NCI-H524 treated with DMSO at 0.1 percent for 48 hours (cell line): ENCODE data around the gene ARF1.

Source experiments
- DNase-seq: peaks from one replicate; lab custom pipeline; 2025; lab: John Stamatoyannopoulos, UW

ARF1 gene

GRCh38 chr1:228088586-228089498 is 6.3 kb downstream of the ARF1 start:
- DNase-seq = no peak

GRCh38 chr1:228089519-228090380 is 7.2 kb downstream of the ARF1 start:
- no peak for DNase-seq

GRCh38 chr1:228090613-228091081 is 8.1 kb downstream of the ARF1 start:
- DNase-seq = no peak

GRCh38 chr1:228091084-228091483 is 8.6 kb downstream of the ARF1 start:
- DNase-seq = no peak

- DNase-seq = no peak
Measured at GRCh38 chr1:228092342-228093049, 10.0 kb downstream of the ARF1 start.

GRCh38 chr1:228093050-228093906 is 10.8 kb downstream of the ARF1 start:
- no peak for DNase-seq

- DNase-seq = no peak
Measured at GRCh38 chr1:228094432-228095016, 12.0 kb downstream of the ARF1 start.

- DNase-seq = no peak
Measured at GRCh38 chr1:228095161-228095560, 12.7 kb downstream of the ARF1 start.

GRCh38 chr1:228095938-228096337 is 13.4 kb downstream of the ARF1 start:
- DNase-seq = no peak

- DNase-seq = no peak
Measured at GRCh38 chr1:228096416-228097332, 14.2 kb downstream of the ARF1 start.

- no peak for DNase-seq
Measured at GRCh38 chr1:228097333-228098081, 15.0 kb downstream of the ARF1 start.

- DNase-seq = no peak
Measured at GRCh38 chr1:228098323-228098931, 15.9 kb downstream of the ARF1 start.

- no peak for DNase-seq
Measured at GRCh38 chr1:228099331-228099732, 16.8 kb downstream of the ARF1 start.

- no peak for DNase-seq
Measured at GRCh38 chr1:228100822-228101613, 18.5 kb downstream of the ARF1 start.

- DNase-seq = no peak
Measured at GRCh38 chr1:228101614-228101993, 19.1 kb downstream of the ARF1 start.

GRCh38 chr1:228101994-228102790 is 19.7 kb downstream of the ARF1 start:
- DNase-seq = no peak
